ENCODE results near the gene ANKRD55.

- TF ChIP-seq CEBPB (IDR thresholded peaks at IDR 0.05; ENCODE audit: low read depth, low read length) (no peak), TAF1 (IDR thresholded peaks at IDR 0.05; ENCODE audit: low read depth, low read length) (no peak), JUND (IDR thresholded peaks at IDR 0.05; ENCODE audit: low read length) (no peak), BCL11A (IDR thresholded peaks at IDR 0.05; ENCODE audit: low read depth in 2 of 2, low read length in 2 of 2) (no peak), TBP (IDR thresholded peaks at IDR 0.05; ENCODE audit: low read depth, low read length) (no peak), CTCF (IDR thresholded peaks at IDR 0.05; ENCODE audit: control extremely low read depth in 1 of 3, insufficient read depth in 1 of 3, low read depth in 1 of 3, low read length in 3 of 3) (no peak), SP1 (IDR thresholded peaks at IDR 0.05; ENCODE audit: low read depth, low read length) (no peak)
Measured at GRCh38 chr5:56101180-56101579, 131.9 kb downstream of the ANKRD55 start.
